Ovary (tissue), 3 donors: ENCODE data around the gene DOCK10.

ENCODE experiments used
- POLR2A ChIP-seq: fragments of 450-650 bp; IDR thresholded peaks from one replicate; pipeline ENCODE4 v1.6.1; 2017; ENCODE audit warnings: antibody characterized with exemption, mild to moderate bottlenecking, moderate library complexity
- TF ChIP-seq, protein P1 (sequence below), 3 donors: fragments of 450-650 bp in 2 of 3; fragments of 200-600 bp in 1 of 3; IDR thresholded peaks; one replicate each; pipeline versions ENCODE4 v1.5.1 to v1.8.0; 2016 to 2022; ENCODE audit warnings: antibody characterized with exemption in 3 of 3, mild to moderate bottlenecking in 1 of 3
- donor health status: DM: no; HTN: no; CAD: no.

DNA sequence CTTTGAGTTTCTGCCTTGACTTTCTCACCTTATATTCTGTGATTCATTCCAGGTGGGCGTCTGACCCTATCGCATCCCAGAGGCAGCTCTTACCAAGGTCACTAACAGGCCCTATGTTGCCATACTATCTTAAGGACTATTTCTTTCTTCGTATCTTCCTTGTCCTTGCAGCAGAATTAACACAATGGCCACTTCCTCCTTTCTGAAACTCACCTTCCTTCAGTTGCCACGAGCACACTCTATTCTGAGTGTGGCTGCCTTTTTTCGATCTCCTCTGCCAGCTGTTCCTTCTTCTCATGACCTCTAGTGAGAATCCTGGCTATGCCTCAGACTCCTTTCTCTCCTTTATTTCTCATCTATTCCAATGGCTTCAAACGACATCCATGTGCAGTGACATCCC lies 165.7 kb downstream of the DOCK10 start:
- TF ChIP-seq, protein P1, sequence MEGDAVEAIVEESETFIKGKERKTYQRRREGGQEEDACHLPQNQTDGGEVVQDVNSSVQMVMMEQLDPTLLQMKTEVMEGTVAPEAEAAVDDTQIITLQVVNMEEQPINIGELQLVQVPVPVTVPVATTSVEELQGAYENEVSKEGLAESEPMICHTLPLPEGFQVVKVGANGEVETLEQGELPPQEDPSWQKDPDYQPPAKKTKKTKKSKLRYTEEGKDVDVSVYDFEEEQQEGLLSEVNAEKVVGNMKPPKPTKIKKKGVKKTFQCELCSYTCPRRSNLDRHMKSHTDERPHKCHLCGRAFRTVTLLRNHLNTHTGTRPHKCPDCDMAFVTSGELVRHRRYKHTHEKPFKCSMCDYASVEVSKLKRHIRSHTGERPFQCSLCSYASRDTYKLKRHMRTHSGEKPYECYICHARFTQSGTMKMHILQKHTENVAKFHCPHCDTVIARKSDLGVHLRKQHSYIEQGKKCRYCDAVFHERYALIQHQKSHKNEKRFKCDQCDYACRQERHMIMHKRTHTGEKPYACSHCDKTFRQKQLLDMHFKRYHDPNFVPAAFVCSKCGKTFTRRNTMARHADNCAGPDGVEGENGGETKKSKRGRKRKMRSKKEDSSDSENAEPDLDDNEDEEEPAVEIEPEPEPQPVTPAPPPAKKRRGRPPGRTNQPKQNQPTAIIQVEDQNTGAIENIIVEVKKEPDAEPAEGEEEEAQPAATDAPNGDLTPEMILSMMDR (IDR thresholded peaks at IDR 0.05) = no peak
- TF ChIP-seq POLR2A = no peak
